Hepatocyte (in vitro differentiated cells): ENCODE results near the gene HCST. TPM values are rescaled to one million over a fixed set of nuclear protein-coding genes. Genes with fewer than 3 reads are reported as not detected.

Source experiments
- DNase-seq: peaks from one replicate; pipeline ENCODE4 v3.0.0-alpha.2; 2016; ENCODE audit warnings: low spot score
- H2AFZ ChIP-seq: fragments of 200-600 bp; sonication (generic); 2 replicates; pipeline ENCODE4 v1.6.0; 2016; ENCODE audit warnings: antibody characterized with exemption, mild to moderate bottlenecking
- H3K27ac ChIP-seq: fragments of 200-600 bp; sonication (generic); 2 replicates; pipeline ENCODE4 v1.5.1; 2016; ENCODE audit warnings: mild to moderate bottlenecking
- H3K27me3 ChIP-seq: fragments of 200-600 bp; sonication (generic); 2 replicates; pipeline ENCODE4 v1.6.1; 2016
- H3K36me3 ChIP-seq: fragments of 200-600 bp; sonication (generic); replicated peaks from 2 replicates; pipeline ENCODE4 v1.5.1; 2016; ENCODE audit warnings: low read depth; ENCODE audit not compliant: insufficient read depth
- H3K4me1 ChIP-seq: fragments of 200-600 bp; sonication (generic); 2 replicates; pipeline ENCODE4 v1.5.1; 2016; ENCODE audit warnings: mild to moderate bottlenecking, moderate library complexity; ENCODE audit not compliant: insufficient read depth
- H3K4me2 ChIP-seq: fragments of 200-600 bp; sonication (generic); 2 replicates; pipeline ENCODE4 v1.6.0; 2016
- H3K4me3 ChIP-seq: fragments of 200-600 bp; sonication (generic); 2 replicates; pipeline ENCODE4 v1.5.1; 2016; ENCODE audit warnings: mild to moderate bottlenecking
- H3K79me2 ChIP-seq: fragments of 200-600 bp; sonication (generic); 2 replicates; pipeline ENCODE4 v1.6.0; 2017; ENCODE audit warnings: mild to moderate bottlenecking
- H3K9me2 ChIP-seq: fragments of 200-600 bp; sonication (generic); replicated peaks from 2 replicates; pipeline ENCODE4 v1.6.0; 2017; ENCODE audit warnings: mild to moderate bottlenecking; ENCODE audit not compliant: insufficient read depth
- H3K9me3 ChIP-seq: fragments of 200-600 bp; sonication (generic); 2 replicates; pipeline ENCODE4 v1.5.1; 2016; ENCODE audit warnings: low read depth, mild to moderate bottlenecking
- H4K20me1 ChIP-seq: fragments of 200-600 bp; sonication (generic); 2 replicates; pipeline ENCODE4 v1.6.0; 2016; ENCODE audit warnings: mild to moderate bottlenecking; ENCODE audit not compliant: insufficient read depth, poor library complexity, severe bottlenecking
- CTCF ChIP-seq: fragments of 200-600 bp; sonication (generic); IDR thresholded peaks from 2 replicates; pipeline ENCODE4 v1.5.1; 2016; ENCODE audit warnings: antibody characterized with exemption, mild to moderate bottlenecking; ENCODE audit not compliant: poor library complexity
- EZH2 ChIP-seq: fragments of 200-600 bp; sonication (generic); IDR thresholded peaks from 2 replicates; pipeline ENCODE4 v1.6.1; 2016; ENCODE audit warnings: antibody characterized with exemption, mild to moderate bottlenecking, borderline replicate concordance
- EZH2phosphoT487 ChIP-seq: fragments of 200-600 bp; sonication (generic); IDR thresholded peaks from one replicate; pipeline ENCODE4 v1.6.1; 2018; ENCODE audit warnings: antibody characterized with exemption, mild to moderate bottlenecking, low read depth, moderate library complexity; ENCODE audit not compliant: unreplicated experiment, severe bottlenecking
- WGBS: methylation state at CpG from one replicate; pipeline ENCODE4 v1.1.6; 2016; ENCODE audit warnings: low lambda C conversion rate; ENCODE audit errors: missing lambda C conversion rate; 5-methylcytosine and 5-hydroxymethylcytosine counted together
- polyA plus RNA-seq: library from polyadenylated mRNA; unstranded; fragments of >200 nt; fragmentation: Nextera tagmentation; extraction: Ambion mirVana; gene quantifications from 2 replicates; pipeline ENCODE4 v1.2.1, GENCODE V29; 2016
- total RNA-seq: library from RNA; depleted of rRNA; stranded (reverse); fragments of >200 nt; gene quantifications from 2 replicates; pipeline ENCODE4 v1.2.3, GENCODE V29; 2014

HCST gene
- total and polyA plus RNA-seq, 2 experiments from 2014 or later, result 0.97 to 4.8 TPM

- Histone ChIP-seq H3K4me2 (no peak overlapping the region), H3K4me3 (no peak overlapping the region), H3K36me3 (no peaks in the 10 kb centered on the region), H3K27me3 (no peaks in the 10 kb centered on the region), H4K20me1 (no peaks in the 10 kb centered on the region), H3K79me2 (no peaks in the 10 kb centered on the region), H3K27ac (no peak overlapping the region), H3K9me3 (no peaks in the 10 kb centered on the region), H2AFZ (no peak overlapping the region), H3K4me1 (no peaks in the 10 kb centered on the region), H3K9me2 (no peaks in the 10 kb centered on the region)
- TF ChIP-seq CTCF (no peak), EZH2phosphoT487 (no peak), EZH2 (no peak)
- DNase-seq, result peak; percentile 95
- WGBS, result 4% methylated on average over 28 of the region's 28 CpGs
These were observed 22.5 kb upstream of the HCST start for GRCh38 chr19:35879770-35880317.

- H3K4me1 ChIP-seq, result no peaks in the 10 kb centered on the region
- no peak overlapping the region for H3K4me3 ChIP-seq
- DNase-seq, result peak; percentile 52
- TF ChIP-seq CTCF, result peak; percentile 65
- TF ChIP-seq EZH2, result no peak
- 29% methylated on average over 8 of the region's 8 CpGs for WGBS
- H4K20me1 ChIP-seq, result no peaks in the 10 kb centered on the region
- H3K9me3 ChIP-seq, result no peaks in the 10 kb centered on the region
- no peaks in the 10 kb centered on the region for H3K9me2 ChIP-seq
- no peaks in the 10 kb centered on the region for H3K79me2 ChIP-seq
- no peaks in the 10 kb centered on the region for H3K27me3 ChIP-seq
- no peak overlapping the region for H3K27ac ChIP-seq
- H3K36me3 ChIP-seq, result no peaks in the 10 kb centered on the region
- no peak overlapping the region for H3K4me2 ChIP-seq
- no peak overlapping the region for H2AFZ ChIP-seq
These were observed 20.1 kb upstream of the HCST start for GRCh38 chr19:35882114-35882832.

GRCh38 chr19:35883882-35884281 is 18.4 kb upstream of the HCST start:
- H3K9me2 ChIP-seq, result no peaks in the 10 kb centered on the region
- H3K9me3 ChIP-seq, result no peaks in the 10 kb centered on the region
- H3K4me2 ChIP-seq, result no peak overlapping the region
- no peaks in the 10 kb centered on the region for H3K4me1 ChIP-seq
- H4K20me1 ChIP-seq, result no peaks in the 10 kb centered on the region
- H3K27ac ChIP-seq, result no peak overlapping the region
- H3K27me3 ChIP-seq, result no peaks in the 10 kb centered on the region
- H3K36me3 ChIP-seq, result no peaks in the 10 kb centered on the region
- no peak for TF ChIP-seq CTCF
- no peak for TF ChIP-seq EZH2
- no peak for TF ChIP-seq EZH2phosphoT487
- no peak overlapping the region for H2AFZ ChIP-seq
- H3K79me2 ChIP-seq, result no peaks in the 10 kb centered on the region
- WGBS, result 80% methylated on average over 2 of the region's 2 CpGs
- H3K4me3 ChIP-seq, result no peak overlapping the region
- DNase-seq, result no peak
